Stimulated activated CD4-positive, alpha-beta T cell treated with anti-CD3 and anti-CD28 coated beads, Interleukin-4, amount 100 ng/mL, for 48 hours (primary cell): Measurements from ENCODE around the gene NRCAM.

ENCODE experiments used
- DNase-seq, 2 donors: peaks; one replicate each; pipeline ENCODE4 v3.0.0-alpha.2; 2020; ENCODE audit warnings: low read depth in 2 of 2

NRCAM gene

GRCh38 chr7:108157606-108158335 lies 298.5 kb downstream of the NRCAM start:
- DNase-seq: no peak

GRCh38 chr7:108156897-108157605 lies 299.2 kb downstream of the NRCAM start:
- no peak for DNase-seq

GRCh38 chr7:108152198-108152597 lies 304.0 kb downstream of the NRCAM start:
- no peak for DNase-seq

GRCh38 chr7:108149908-108150307 lies 306.3 kb downstream of the NRCAM start:
- DNase-seq: no peak

- DNase-seq: no peak
These were observed 307.1 kb downstream of the NRCAM start for GRCh38 chr7:108149119-108149518.

- DNase-seq: no peak
These were observed 309.1 kb downstream of the NRCAM start for GRCh38 chr7:108147031-108147563.

- peak; percentile 19 to 37 for DNase-seq
These were observed 310.0 kb downstream of the NRCAM start for GRCh38 chr7:108146070-108146842.

- DNase-seq: no peak
These were observed 310.8 kb downstream of the NRCAM start for GRCh38 chr7:108145401-108145800.

GRCh38 chr7:108144931-108145330 lies 311.3 kb downstream of the NRCAM start:
- no peak for DNase-seq

GRCh38 chr7:108143658-108144420 lies 312.4 kb downstream of the NRCAM start:
- DNase-seq: no peak

- no peak for DNase-seq
These were observed 313.5 kb downstream of the NRCAM start for GRCh38 chr7:108142675-108143259.

GRCh38 chr7:108142180-108142579 lies 314.1 kb downstream of the NRCAM start:
- no peak for DNase-seq

GRCh38 chr7:108140671-108141070 lies 315.6 kb downstream of the NRCAM start:
- DNase-seq: no peak

GRCh38 chr7:108138911-108139310 lies 317.3 kb downstream of the NRCAM start:
- no peak for DNase-seq

- DNase-seq: no peak
These were observed 318.2 kb downstream of the NRCAM start for GRCh38 chr7:108137993-108138392.

- DNase-seq: no peak
These were observed 319.2 kb downstream of the NRCAM start for GRCh38 chr7:108137040-108137439.

- no peak for DNase-seq
These were observed 320.0 kb downstream of the NRCAM start for GRCh38 chr7:108136191-108136688.

GRCh38 chr7:108135446-108136190 lies 320.6 kb downstream of the NRCAM start:
- DNase-seq: peak in 1 of 2 donors; percentile 24

- DNase-seq: no peak
These were observed 321.8 kb downstream of the NRCAM start for GRCh38 chr7:108134486-108134885.
